Suppressor macrophage (primary cell): ENCODE measurements around the gene NEDD4L.
"Not testable (repeated sequence)": the region's sequence is repeated elsewhere in the genome, so short reads cannot be mapped to it uniquely, and the experiment has no call there.

Source experiments
- DNase-seq, 4 experiments: peaks; one replicate each; pipeline ENCODE4 v3.0.0-alpha.2; 2020 to 2022

The NEDD4L gene

DNA sequence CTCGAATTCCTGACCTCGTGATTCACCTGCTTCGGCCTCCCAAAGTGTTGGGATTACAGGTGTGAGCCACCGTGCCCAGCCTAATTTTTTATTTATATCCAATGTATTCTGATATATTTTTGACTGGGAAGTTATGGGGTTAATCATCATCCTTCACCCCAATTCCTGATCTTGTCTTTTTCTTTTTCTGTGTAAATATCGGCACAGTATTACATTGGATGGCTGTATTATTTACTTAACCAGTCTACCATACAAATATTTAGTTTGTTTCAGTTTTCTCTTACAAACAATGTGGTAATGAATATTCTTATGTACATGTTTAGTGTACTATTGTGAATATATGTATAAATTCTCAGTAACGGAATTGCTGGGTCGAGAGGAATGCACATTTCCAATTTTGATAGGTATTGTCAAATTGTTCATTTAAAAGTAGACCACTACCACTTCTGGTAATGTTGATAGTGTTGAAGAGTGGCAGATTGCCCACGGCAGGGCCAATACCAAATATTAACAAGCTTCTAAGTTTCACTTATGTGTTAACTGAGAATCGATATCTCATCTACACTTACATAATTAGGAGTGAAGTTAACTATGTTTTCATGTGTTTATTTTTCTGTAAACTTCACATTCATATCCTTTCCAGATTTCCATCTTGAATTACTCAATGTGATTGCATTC, 388.2 kb downstream of the NEDD4L start:
- no peak for DNase-seq

- not testable (repeated sequence) for DNase-seq
Observed at GRCh38 chr18:58435221-58436005, 391.4 kb downstream of the NEDD4L start.

DNA sequence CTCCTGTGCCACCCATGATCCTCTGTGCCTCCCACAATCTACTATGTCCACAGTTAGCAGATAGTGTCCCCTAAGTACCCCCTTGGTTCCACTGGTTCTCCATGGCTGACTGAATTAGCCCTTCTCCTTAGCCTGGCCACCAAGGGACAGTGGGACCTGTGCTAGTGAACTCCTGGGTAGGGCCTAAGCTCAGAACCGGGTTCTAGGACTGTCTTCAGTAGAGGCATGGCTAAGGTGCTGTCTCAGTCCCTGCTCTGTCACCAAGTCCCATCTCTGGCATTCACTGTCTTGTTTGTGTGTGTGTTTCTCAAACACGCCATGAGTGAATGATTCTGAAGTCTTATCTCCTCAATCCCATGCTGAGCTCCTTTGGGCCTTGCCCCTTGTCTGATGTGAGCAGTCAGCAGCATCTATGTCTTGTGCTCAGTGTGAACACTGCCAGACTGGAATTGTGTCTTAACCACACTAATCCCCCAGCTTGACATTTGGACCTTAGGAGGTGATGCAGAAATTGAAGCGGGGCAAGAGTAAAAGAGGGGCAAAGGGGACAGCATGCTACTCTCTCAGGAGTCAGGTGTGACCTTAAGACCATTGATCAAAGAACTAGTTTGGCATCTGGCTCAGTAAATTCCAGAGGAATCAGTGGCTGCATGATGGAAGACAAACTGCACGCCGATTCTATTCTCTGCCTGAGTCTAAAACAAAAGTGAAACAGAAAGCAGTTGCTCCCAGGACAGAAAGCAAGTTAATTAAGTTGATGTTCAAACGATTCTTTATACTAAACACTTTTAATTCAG, 394.3 kb downstream of the NEDD4L start:
- DNase-seq = peak in 1 of 4 experiments; percentile 12

- DNase-seq = no peak
Observed at GRCh38 chr18:58438958-58439300, 394.9 kb downstream of the NEDD4L start.

- DNase-seq = no peak
Observed at GRCh38 chr18:58443671-58444070, 399.6 kb downstream of the NEDD4L start.

DNA sequence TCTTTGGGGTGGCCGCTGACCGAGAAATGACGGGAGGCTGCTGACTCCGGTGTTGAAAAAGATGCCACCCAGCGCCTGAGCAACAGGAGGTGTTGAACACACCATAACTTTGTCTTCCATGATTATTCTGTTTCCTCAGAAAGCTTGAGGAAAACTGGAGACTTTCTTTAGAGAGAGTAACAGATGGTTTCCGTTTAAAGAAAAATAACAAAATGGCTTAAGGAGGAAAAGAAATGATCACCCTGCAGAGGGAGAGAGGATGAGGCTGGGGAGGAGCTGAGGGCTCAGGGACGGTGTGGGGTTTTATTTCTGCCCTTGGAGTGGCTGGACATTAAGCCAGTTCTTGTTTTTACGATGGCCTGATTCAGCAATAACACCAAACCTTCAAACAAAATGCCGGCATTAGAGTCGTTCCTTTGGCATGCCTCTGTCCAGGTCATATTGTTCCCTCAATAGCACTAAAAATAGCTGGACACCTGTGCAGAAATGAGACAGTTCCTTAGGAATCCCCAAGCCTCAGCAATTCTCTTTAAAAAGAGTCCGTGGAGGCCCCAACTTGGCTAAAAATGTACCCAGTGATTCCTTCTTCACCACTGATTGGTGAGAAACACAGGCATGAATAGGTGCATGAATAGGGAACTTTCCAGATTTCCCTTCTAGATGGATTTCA, 402.5 kb downstream of the NEDD4L start:
- no peak for DNase-seq

GRCh38 chr18:58447402-58448095, 403.5 kb downstream of the NEDD4L start:
- no peak for DNase-seq

GRCh38 chr18:58449464-58449863, 405.4 kb downstream of the NEDD4L start:
- DNase-seq = no peak
